GM23338 (cell line): ENCODE data around the gene LPGAT1. TPM values are rescaled to one million over a fixed set of nuclear protein-coding genes. Genes with fewer than 3 reads are reported as not detected.

Experiments used
- ATAC-seq: fragments of 200-7000 bp; cut with Tn5 transposase; 3 replicates; pipeline ENCODE4 v1.9.1; 2020
- DNase-seq: peaks from one replicate; pipeline ENCODE4 v3.0.0-alpha.2; 2015; ENCODE audit warnings: low spot score
- H2AFZ ChIP-seq: fragments of 200-600 bp; sonication (generic); 2 replicates; pipeline ENCODE4 v1.8.0; 2016; ENCODE audit warnings: antibody characterized with exemption, mild to moderate bottlenecking, moderate library complexity
- H3F3A ChIP-seq: fragments of 200-600 bp; sonication (generic); replicated peaks from 2 replicates; pipeline ENCODE4 v1.8.0; 2017; ENCODE audit warnings: antibody characterized with exemption, mixed run types, low read depth
- H3K27ac ChIP-seq: fragments of 200-600 bp; sonication (generic); 2 replicates; pipeline ENCODE4 v1.6.1; 2016; ENCODE audit warnings: low read depth
- H3K27me3 ChIP-seq: fragments of 200-600 bp; sonication (generic); 2 replicates; pipeline ENCODE4 v1.8.0; 2016; ENCODE audit warnings: mild to moderate bottlenecking, mixed run types, moderate library complexity; ENCODE audit not compliant: insufficient read depth
- H3K36me3 ChIP-seq: fragments of 200-600 bp; sonication (generic); 2 replicates; pipeline ENCODE4 v1.8.0; 2016; ENCODE audit warnings: mild to moderate bottlenecking; ENCODE audit not compliant: insufficient read depth
- H3K4me1 ChIP-seq: fragments of 200-600 bp; sonication (generic); 2 replicates; pipeline ENCODE4 v1.8.0; 2016; ENCODE audit warnings: mild to moderate bottlenecking, moderate library complexity; ENCODE audit not compliant: insufficient read depth
- H3K4me2 ChIP-seq: fragments of 200-600 bp; sonication (generic); 2 replicates; pipeline ENCODE4 v1.7.1; 2017; ENCODE audit warnings: mixed run types
- H3K4me3 ChIP-seq: fragments of 200-600 bp; sonication (generic); 2 replicates; pipeline ENCODE4 v1.6.1; 2016; ENCODE audit warnings: mixed run types
- H3K79me2 ChIP-seq: fragments of 200-600 bp; sonication (generic); replicated peaks from 2 replicates; pipeline ENCODE4 v1.8.0; 2017; ENCODE audit warnings: mild to moderate bottlenecking; ENCODE audit not compliant: insufficient read depth
- H3K9me2 ChIP-seq: fragments of 200-600 bp; sonication (generic); 2 replicates; pipeline ENCODE4 v1.8.0; 2017; ENCODE audit not compliant: insufficient read depth
- H4K20me1 ChIP-seq: fragments of 200-600 bp; sonication (generic); replicated peaks from 2 replicates; pipeline ENCODE4 v1.8.0; 2017; ENCODE audit warnings: mild to moderate bottlenecking; ENCODE audit not compliant: insufficient read depth
- H3K27ac Mint-ChIP-seq: 2 replicates; pipeline ENCODE4 v1.8.0; 2020; ENCODE audit warnings: inconsistent platforms, mild to moderate bottlenecking, moderate library complexity, mixed read lengths
- H3K27me3 Mint-ChIP-seq: 3 replicates; pipeline ENCODE4 v1.8.0; 2022; ENCODE audit warnings: low read depth, mild to moderate bottlenecking, moderate library complexity, mixed read lengths, inconsistent platforms; ENCODE audit not compliant: insufficient read depth, poor library complexity
- H3K36me3 Mint-ChIP-seq: 3 replicates; pipeline ENCODE4 v1.8.0; 2021; ENCODE audit warnings: low read depth, mild to moderate bottlenecking, inconsistent platforms, moderate library complexity, mixed read lengths
- H3K4me1 Mint-ChIP-seq: 3 replicates; pipeline ENCODE4 v1.8.0; 2020; ENCODE audit warnings: mild to moderate bottlenecking, inconsistent platforms, mixed read lengths
- H3K4me3 Mint-ChIP-seq: 3 replicates; pipeline ENCODE4 v1.8.0; 2021; ENCODE audit warnings: moderate library complexity, mild to moderate bottlenecking, inconsistent platforms, mixed read lengths
- H3K9me3 Mint-ChIP-seq: 3 replicates; pipeline ENCODE4 v1.8.0; 2020; ENCODE audit warnings: moderate library complexity, mild to moderate bottlenecking, inconsistent platforms, mixed read lengths
- CREB1 ChIP-seq: fragments of 250-450 bp; sonication (Bioruptor Pico); IDR thresholded peaks from 2 replicates; pipeline ENCODE4 v1.5.0; 2020; ENCODE audit warnings: low read depth, mild to moderate bottlenecking, moderate library complexity
- CTCF ChIP-seq, 2 experiments: fragments of 200-600 bp in 1 of 2; sonication (generic) in 1 of 2; conservative IDR thresholded peaks; 2 replicates each; pipeline versions ENCODE4 v1.5.1 to v1.6.1; 2016 to 2017; ENCODE audit warnings: antibody characterized with exemption in 2 of 2, low read depth in 2 of 2, mild to moderate bottlenecking in 2 of 2, moderate library complexity in 1 of 2
- ETS1 ChIP-seq: IDR thresholded peaks from 2 replicates; pipeline ENCODE4 v1.6.1; 2016; ENCODE audit warnings: antibody characterized with exemption
- EZH2 ChIP-seq: fragments of 200-600 bp; sonication (generic); IDR thresholded peaks from one replicate; pipeline ENCODE4 v1.8.0; 2017; ENCODE audit warnings: antibody characterized with exemption, mild to moderate bottlenecking, low read depth; ENCODE audit not compliant: unreplicated experiment
- EZH2phosphoT487 ChIP-seq: fragments of 200-600 bp; sonication (generic); IDR thresholded peaks from one replicate; pipeline ENCODE4 v1.8.1; 2018; ENCODE audit warnings: antibody characterized with exemption; ENCODE audit not compliant: unreplicated experiment
- JUNB ChIP-seq: IDR thresholded peaks from one replicate; pipeline ENCODE4 v1.6.1; 2016; ENCODE audit warnings: antibody characterized with exemption; ENCODE audit not compliant: unreplicated experiment
- NANOG ChIP-seq: IDR thresholded peaks from 2 replicates; pipeline ENCODE4 v1.6.1; 2016; ENCODE audit warnings: antibody characterized with exemption, borderline replicate concordance
- POLR2AphosphoS5 ChIP-seq: IDR thresholded peaks from 2 replicates; pipeline ENCODE4 v1.6.1; 2016; ENCODE audit warnings: antibody characterized with exemption, low read depth
- REST ChIP-seq: IDR thresholded peaks from one replicate; pipeline ENCODE4 v1.6.1; 2018; ENCODE audit warnings: antibody characterized with exemption; ENCODE audit not compliant: unreplicated experiment
- STAT1 ChIP-seq: IDR thresholded peaks from one replicate; pipeline ENCODE4 v1.6.1; 2016; ENCODE audit warnings: antibody characterized with exemption; ENCODE audit not compliant: unreplicated experiment
- ZNF114 ChIP-seq: fragments of 250-450 bp; sonication (Bioruptor Pico); IDR thresholded peaks from 2 replicates; pipeline ENCODE4 v1.5.0; 2020; ENCODE audit warnings: mild to moderate bottlenecking, moderate library complexity
- ZNF331 ChIP-seq: fragments of 250-450 bp; sonication (Bioruptor Pico); IDR thresholded peaks from 2 replicates; pipeline ENCODE4 v1.5.0; 2020; ENCODE audit warnings: low read depth, mild to moderate bottlenecking, moderate library complexity
- ZNF462 ChIP-seq: fragments of 250-450 bp; sonication (Bioruptor Pico); IDR thresholded peaks from 2 replicates; pipeline ENCODE4 v1.5.0; 2020; ENCODE audit warnings: mild to moderate bottlenecking, moderate library complexity
- polyA plus RNA-seq: library from polyadenylated mRNA; unstranded; fragments of >200 nt; fragmentation: Nextera tagmentation; extraction: Ambion mirVana; gene quantifications from 2 replicates; pipeline ENCODE4 v1.2.1, GENCODE V29; 2016
- total RNA-seq: library from RNA; depleted of rRNA; stranded (reverse); fragments of >200 nt; shearing (Covaris generic); gene quantifications from 2 replicates; pipeline ENCODE4 v1.2.3, GENCODE V29; 2014

LPGAT1 gene
- total and polyA plus RNA-seq, 2 experiments from 2014 or later, result 3.3 to 16.4 TPM

GRCh38 chr1:211761400-211761799 lies 69.2 kb downstream of the LPGAT1 start:
- Histone ChIP-seq H2AFZ (no peak overlapping the region), H3K4me2 (no peak overlapping the region), H3K27me3 (no peaks in the 10 kb centered on the region), H3K4me1 (no peaks in the 10 kb centered on the region), H4K20me1 (no peaks in the 10 kb centered on the region), H3F3A (no peaks in the 10 kb centered on the region), H3K27ac (no peak overlapping the region), H3K4me3 (no peak overlapping the region), H3K36me3 (no peaks in the 10 kb centered on the region), H3K9me2 (no peaks in the 10 kb centered on the region), H3K79me2 (no peaks in the 10 kb centered on the region)
- no peak for DNase-seq
- peaks cover 15% of the 10 kb centered on the region; the same call in 2 of the 3 replicates for H3K36me3 Mint-ChIP-seq
- peak overlapping the region; percentile 30; the same call in 1 of the 2 replicates for H3K27ac Mint-ChIP-seq
- no peak overlapping the region for H3K4me3 Mint-ChIP-seq
- H3K9me3 Mint-ChIP-seq, result peaks cover 11% of the 10 kb centered on the region; the same call in 2 of the 3 replicates
- H3K4me1 Mint-ChIP-seq, result no peaks in the 10 kb centered on the region; the same call in 2 of the 3 replicates
- no peak for ATAC-seq
- TF ChIP-seq EZH2phosphoT487, result no peak
- no peak for TF ChIP-seq ZNF331
- no peak for TF ChIP-seq ZNF114
- TF ChIP-seq ZNF462, result no peak
- no peak for TF ChIP-seq ETS1
- no peak for TF ChIP-seq REST
- no peak for TF ChIP-seq JUNB
- TF ChIP-seq CTCF (conservative IDR thresholded peaks at IDR 0.05; ENCODE audit: low read depth in 2 of 2), result no peak
- no peak for TF ChIP-seq NANOG
- TF ChIP-seq EZH2, result no peak
- no peak for TF ChIP-seq STAT1
- TF ChIP-seq CREB1 (CRISPR knock-in tag), result no peak
- no peak for TF ChIP-seq POLR2AphosphoS5
- H3K27me3 Mint-ChIP-seq, result no peaks in the 10 kb centered on the region
